ENCODE data around the gene SMIM5. TPM values are rescaled to one million over a fixed set of nuclear protein-coding genes. Genes with fewer than 3 reads are reported as not detected.
"Not testable (repeated sequence)": the region's sequence is repeated elsewhere in the genome, so short reads cannot be mapped to it uniquely, and the experiment has no call there.

SMIM5 gene
- total RNA-seq, 8 experiments from 2014 or later: 0.16 to 3.9 (median 0.88) TPM

GRCh38 chr17:75634376-75634740 lies 1.1 kb downstream of the SMIM5 start:
- 47 to 88% (median 49%) methylated on average over 2 to 5 of the region's 9 CpGs; no CpG with 5 or more reads in 7 of the 10 experiments for WGBS, 10 experiments
- no peak overlapping the region for H3K4me3 ChIP-seq
- H3K4me1 ChIP-seq (replicated peaks in 1 of 2): peaks cover 19% of the 10 kb centered on the region in 2 donors
- ATAC-seq (replicated peaks in 6 of 8): no peak
- H3K27ac ChIP-seq: no peak overlapping the region
- in situ Hi-C loops (cut with MboI; ENCODE audit: low pct_unique_long_range_greater_than_20kb in 2 of 9, low sequenced_read_pairs in 9 of 9, unreplicated experiment in 9 of 9): no loop called here

- no peak overlapping the region for H3K4me3 ChIP-seq
- in situ Hi-C loops (cut with MboI; ENCODE audit: low pct_unique_long_range_greater_than_20kb in 2 of 9, low sequenced_read_pairs in 9 of 9, unreplicated experiment in 9 of 9): no loop called here
- WGBS, 10 experiments: 50 to 100% (median 93%) methylated on average over 1 to 3 of the region's 20 CpGs; no CpG with 5 or more reads in 3 of the 10 experiments
- ATAC-seq (replicated peaks in 6 of 8): no peak
- H3K4me1 ChIP-seq (replicated peaks in 1 of 2): peaks cover 19% of the 10 kb centered on the region in 2 donors
- H3K27ac ChIP-seq: no peak overlapping the region
These were observed 1.7 kb downstream of the SMIM5 start for GRCh38 chr17:75634754-75635609.

GRCh38 chr17:75635610-75636202 lies 2.5 kb downstream of the SMIM5 start:
- in situ Hi-C loops (cut with MboI; ENCODE audit: low pct_unique_long_range_greater_than_20kb in 2 of 9, low sequenced_read_pairs in 9 of 9, unreplicated experiment in 9 of 9): no loop called here
- no peak overlapping the region for H3K27ac ChIP-seq
- 40 to 100% (median 85%) methylated on average over 1 to 8 of the region's 16 CpGs; no CpG with 5 or more reads in 5 of the 10 experiments for WGBS, 10 experiments
- no peak overlapping the region for H3K4me3 ChIP-seq
- no peak for ATAC-seq (replicated peaks in 6 of 8)
- H3K4me1 ChIP-seq (replicated peaks in 1 of 2): peaks cover 19% of the 10 kb centered on the region in 2 donors

GRCh38 chr17:75636381-75637142 lies 3.3 kb downstream of the SMIM5 start:
- Histone ChIP-seq H3K4me3 (no peak overlapping the region), H3K4me1 (replicated peaks in 1 of 2) (peaks cover 19% of the 10 kb centered on the region in 2 donors), H3K27ac (no peak overlapping the region)
- in situ Hi-C loops (cut with MboI; ENCODE audit: low pct_unique_long_range_greater_than_20kb in 2 of 9, low sequenced_read_pairs in 9 of 9, unreplicated experiment in 9 of 9): no loop called here
- 60 to 86% (median 73%) methylated on average over 1 to 4 of the region's 19 CpGs; no CpG with 5 or more reads in 6 of the 10 experiments for WGBS, 10 experiments
- no peak for ATAC-seq (replicated peaks in 6 of 8)

- ATAC-seq (replicated peaks in 6 of 8): no peak
- Histone ChIP-seq H3K27ac (no peak overlapping the region), H3K4me3 (no peak overlapping the region), H3K4me1 (replicated peaks in 1 of 2) (peaks cover 19% of the 10 kb centered on the region in 2 donors)
- WGBS, 10 experiments: 60 to 100% (median 90%) methylated on average over 1 to 12 of the region's 13 CpGs; no CpG with 5 or more reads in 5 of the 10 experiments
- in situ Hi-C loops (cut with MboI; ENCODE audit: low pct_unique_long_range_greater_than_20kb in 2 of 9, low sequenced_read_pairs in 9 of 9, unreplicated experiment in 9 of 9): no loop called here
These were observed 3.9 kb downstream of the SMIM5 start for GRCh38 chr17:75637143-75637538.

- in situ Hi-C loops (cut with MboI; ENCODE audit: low pct_unique_long_range_greater_than_20kb in 2 of 9, low sequenced_read_pairs in 9 of 9, unreplicated experiment in 9 of 9): no loop called here
- Histone ChIP-seq H3K27ac (no peak overlapping the region), H3K4me1 (replicated peaks in 1 of 2) (peaks cover 18 to 19% of the 10 kb centered on the region in 2 donors), H3K4me3 (no peak overlapping the region)
- ATAC-seq (replicated peaks in 6 of 8): no peak
- WGBS, 10 experiments: 85 to 100% (median 89%) methylated on average over 2 to 6 of the region's 7 CpGs; no CpG with 5 or more reads in 7 of the 10 experiments
These were observed 4.3 kb downstream of the SMIM5 start for GRCh38 chr17:75637551-75637950.

GRCh38 chr17:75638039-75638438 lies 4.8 kb downstream of the SMIM5 start:
- 80 to 100% (median 95%) methylated on average over 1 to 11 of the region's 12 CpGs; no CpG with 5 or more reads in 5 of the 10 experiments for WGBS, 10 experiments
- H3K27ac ChIP-seq; H3K4me3 ChIP-seq; in situ Hi-C loops (cut with MboI; ENCODE audit: low pct_unique_long_range_greater_than_20kb in 2 of 9, low sequenced_read_pairs in 9 of 9, unreplicated experiment in 9 of 9); ATAC-seq (replicated peaks in 6 of 8): not testable (repeated sequence)
- peaks cover 19 to 23% of the 10 kb centered on the region in 2 donors for H3K4me1 ChIP-seq (replicated peaks in 1 of 2)

GRCh38 chr17:75638893-75639292 lies 5.7 kb downstream of the SMIM5 start:
- peaks cover 16 to 21% of the 10 kb centered on the region in 2 donors for H3K4me1 ChIP-seq (replicated peaks in 1 of 2)
- no peak overlapping the region for H3K27ac ChIP-seq
- in situ Hi-C loops (cut with MboI; ENCODE audit: low pct_unique_long_range_greater_than_20kb in 2 of 9, low sequenced_read_pairs in 9 of 9, unreplicated experiment in 9 of 9): no loop called here
- WGBS, 10 experiments: 94 to 100% (median 98%) methylated on average over 1 to 4 of the region's 13 CpGs; no CpG with 5 or more reads in 6 of the 10 experiments
- no peak for ATAC-seq (replicated peaks in 6 of 8)
- H3K4me3 ChIP-seq: no peak overlapping the region

- in situ Hi-C loops (cut with MboI; ENCODE audit: low pct_unique_long_range_greater_than_20kb in 2 of 9, low sequenced_read_pairs in 9 of 9, unreplicated experiment in 9 of 9): no loop called here
- no peak for ATAC-seq (replicated peaks in 6 of 8)
- Histone ChIP-seq H3K4me3 (no peak overlapping the region), H3K4me1 (replicated peaks in 1 of 2) (peaks cover 12 to 17% of the 10 kb centered on the region in 2 donors), H3K27ac (no peak overlapping the region)
- WGBS, 10 experiments: no CpG with 5 or more reads among the region's 3 CpGs
These were observed 6.1 kb downstream of the SMIM5 start for GRCh38 chr17:75639327-75639726.

GRCh38 chr17:75639771-75640555 lies 6.7 kb downstream of the SMIM5 start:
- Histone ChIP-seq H3K4me3 (no peak overlapping the region), H3K4me1 (replicated peaks in 1 of 2) (peaks cover 7 to 11% of the 10 kb centered on the region in 2 donors), H3K27ac (no peak overlapping the region)
- ATAC-seq (replicated peaks in 6 of 8): no peak
- WGBS, 10 experiments: 69 to 100% (median 87%) methylated on average over 2 to 10 of the region's 30 CpGs; no CpG with 5 or more reads in 5 of the 10 experiments
- in situ Hi-C loops (cut with MboI; ENCODE audit: low pct_unique_long_range_greater_than_20kb in 2 of 9, low sequenced_read_pairs in 9 of 9, unreplicated experiment in 9 of 9): no loop called here

- H3K4me1 ChIP-seq (replicated peaks in 1 of 2): peaks cover 7 to 10% of the 10 kb centered on the region in 2 donors
- in situ Hi-C loops (cut with MboI; ENCODE audit: low pct_unique_long_range_greater_than_20kb in 2 of 9, low sequenced_read_pairs in 9 of 9, unreplicated experiment in 9 of 9): no loop called here
- 40 to 100% (median 88%) methylated on average over 1 to 3 of the region's 13 CpGs; no CpG with 5 or more reads in 6 of the 10 experiments for WGBS, 10 experiments
- no peak overlapping the region for H3K4me3 ChIP-seq
- no peak overlapping the region for H3K27ac ChIP-seq
- ATAC-seq (replicated peaks in 6 of 8): no peak
These were observed 7.4 kb downstream of the SMIM5 start for GRCh38 chr17:75640556-75641119.

- Histone ChIP-seq H3K27ac (no peak overlapping the region), H3K4me1 (replicated peaks in 1 of 2) (peaks cover 7 to 10% of the 10 kb centered on the region in 2 donors), H3K4me3 (no peak overlapping the region)
- ATAC-seq (replicated peaks in 6 of 8): no peak
- in situ Hi-C loops (cut with MboI; ENCODE audit: low pct_unique_long_range_greater_than_20kb in 2 of 9, low sequenced_read_pairs in 9 of 9, unreplicated experiment in 9 of 9): no loop called here
- WGBS, 10 experiments: 93 to 97% (median 96%) methylated on average over 3 to 7 of the region's 9 CpGs; no CpG with 5 or more reads in 7 of the 10 experiments
These were observed 8.1 kb downstream of the SMIM5 start for GRCh38 chr17:75641343-75641742.

Data from motor neuron (in vitro differentiated cells).